Loucy (cell line): Measurements from ENCODE around the gene ITGA11.

Experiments used
- H2AFZ ChIP-seq: fragments of 200-600 bp; sonication (generic); 2 replicates; pipeline ENCODE4 v1.6.0; 2016; ENCODE audit warnings: antibody characterized with exemption, mild to moderate bottlenecking, low read length, moderate library complexity
- H3F3A ChIP-seq: fragments of 200-600 bp; 2 replicates; pipeline ENCODE4 v1.6.0; 2016; ENCODE audit warnings: antibody characterized with exemption, low read depth, mild to moderate bottlenecking
- H3K27me3 ChIP-seq: fragments of 200-600 bp; sonication (generic); 2 replicates; pipeline ENCODE4 v1.6.1; 2014; ENCODE audit warnings: low read length, mild to moderate bottlenecking; ENCODE audit not compliant: insufficient read depth, poor library complexity, severe bottlenecking
- H3K36me3 ChIP-seq: fragments of 200-600 bp; sonication (generic); 2 replicates; pipeline ENCODE4 v1.6.1; 2016; ENCODE audit warnings: low read length; ENCODE audit not compliant: insufficient read depth
- H3K4me1 ChIP-seq: fragments of 200-600 bp; sonication (generic); 2 replicates; pipeline ENCODE4 v1.5.1; 2014; ENCODE audit warnings: low read length, mild to moderate bottlenecking; ENCODE audit not compliant: insufficient read depth, poor library complexity, severe bottlenecking
- H3K4me2 ChIP-seq: fragments of 200-600 bp; sonication (generic); 2 replicates; pipeline ENCODE4 v1.6.0; 2014; ENCODE audit warnings: antibody characterized with exemption, low read length, low read depth, mild to moderate bottlenecking; ENCODE audit not compliant: poor library complexity, severe bottlenecking
- H3K4me3 ChIP-seq: fragments of 200-600 bp; sonication (generic); 2 replicates; pipeline ENCODE4 v1.5.1; 2014; ENCODE audit warnings: low read length, mild to moderate bottlenecking, mixed read lengths; ENCODE audit not compliant: poor library complexity, severe bottlenecking
- H3K79me2 ChIP-seq: fragments of 200-600 bp; sonication (generic); 2 replicates; pipeline ENCODE4 v1.6.1; 2014; ENCODE audit warnings: low read length; ENCODE audit not compliant: insufficient read depth
- H3K9ac ChIP-seq: fragments of 200-600 bp; sonication (generic); 2 replicates; pipeline ENCODE4 v1.6.0; 2014; ENCODE audit warnings: mild to moderate bottlenecking, low read depth, low read length, moderate library complexity; ENCODE audit not compliant: poor library complexity, severe bottlenecking
- H3K9me2 ChIP-seq: fragments of 200-600 bp; sonication (generic); replicated peaks from 2 replicates; pipeline ENCODE4 v1.6.1; 2016; ENCODE audit warnings: low read depth, low read length, mixed read lengths
- H3K9me3 ChIP-seq: fragments of 200-600 bp; sonication (generic); 2 replicates; pipeline ENCODE4 v1.6.1; 2014; ENCODE audit warnings: mild to moderate bottlenecking, antibody characterized with exemption, low read length, low read depth; ENCODE audit not compliant: insufficient read depth
- H4K20me1 ChIP-seq: fragments of 200-600 bp; sonication (generic); 2 replicates; pipeline ENCODE4 v1.6.0; 2014; ENCODE audit warnings: antibody characterized with exemption, low read length, mild to moderate bottlenecking; ENCODE audit not compliant: insufficient read depth, poor library complexity, severe bottlenecking
- CTCF ChIP-seq: fragments of 200-600 bp; sonication (generic); conservative IDR thresholded peaks from 2 replicates; pipeline ENCODE4 v1.5.1; 2014; ENCODE audit warnings: mild to moderate bottlenecking, antibody characterized with exemption, low read length
- EZH2phosphoT487 ChIP-seq: fragments of 200-600 bp; IDR thresholded peaks from 2 replicates; pipeline ENCODE4 v1.6.1; 2018; ENCODE audit warnings: antibody characterized with exemption, mild to moderate bottlenecking, moderate library complexity, borderline replicate concordance

ITGA11 gene

GRCh38 chr15:68336516-68336915 is 95.4 kb downstream of the ITGA11 start:
- H3K79me2 ChIP-seq = no peaks in the 10 kb centered on the region
- no peaks in the 10 kb centered on the region for H3K36me3 ChIP-seq
- H3F3A ChIP-seq = no peaks in the 10 kb centered on the region
- no peaks in the 10 kb centered on the region for H3K27me3 ChIP-seq
- H2AFZ ChIP-seq = no peak overlapping the region
- H3K4me3 ChIP-seq = no peak overlapping the region
- H3K9me3 ChIP-seq = no peaks in the 10 kb centered on the region
- H4K20me1 ChIP-seq = no peaks in the 10 kb centered on the region
- peaks cover 6% of the 10 kb centered on the region for H3K4me1 ChIP-seq
- no peaks in the 10 kb centered on the region for H3K9me2 ChIP-seq
- no peak for TF ChIP-seq EZH2phosphoT487
- TF ChIP-seq CTCF = no peak
- no peak overlapping the region for H3K4me2 ChIP-seq
- H3K9ac ChIP-seq = no peak overlapping the region

GRCh38 chr15:68335655-68336054 is 96.3 kb downstream of the ITGA11 start:
- no peaks in the 10 kb centered on the region for H3K27me3 ChIP-seq
- H3K4me1 ChIP-seq = peaks cover 6% of the 10 kb centered on the region

GRCh38 chr15:68335251-68335650 is 96.7 kb downstream of the ITGA11 start:
- no peaks in the 10 kb centered on the region for H3K9me3 ChIP-seq
- H3K36me3 ChIP-seq = no peaks in the 10 kb centered on the region
- H3K4me1 ChIP-seq = peaks cover 6% of the 10 kb centered on the region
- H3K4me2 ChIP-seq = no peak overlapping the region
- TF ChIP-seq EZH2phosphoT487 (no peak), CTCF (no peak)
- H3K27me3 ChIP-seq = no peaks in the 10 kb centered on the region
- no peaks in the 10 kb centered on the region for H3K79me2 ChIP-seq
- H3K9ac ChIP-seq = no peak overlapping the region
- no peaks in the 10 kb centered on the region for H3F3A ChIP-seq
- no peak overlapping the region for H3K4me3 ChIP-seq
- no peaks in the 10 kb centered on the region for H4K20me1 ChIP-seq
- H3K9me2 ChIP-seq = no peaks in the 10 kb centered on the region
- no peak overlapping the region for H2AFZ ChIP-seq

More at GRCh38 chr15:68335655-68336054, 96.3 kb downstream of the ITGA11 start:
- Histone ChIP-seq H3F3A (no peaks in the 10 kb centered on the region), H3K36me3 (no peaks in the 10 kb centered on the region), H3K4me3 (no peak overlapping the region), H3K9me2 (no peaks in the 10 kb centered on the region), H4K20me1 (no peaks in the 10 kb centered on the region), H3K79me2 (no peaks in the 10 kb centered on the region), H3K9me3 (no peaks in the 10 kb centered on the region), H3K9ac (no peak overlapping the region), H3K4me2 (no peak overlapping the region), H2AFZ (no peak overlapping the region)
- TF ChIP-seq EZH2phosphoT487 (no peak), CTCF (no peak)
